Naive thymus-derived CD8-positive, alpha-beta T cell (primary cell): ENCODE data around the gene TIMM13. TPM values are rescaled to one million over a fixed set of nuclear protein-coding genes. Genes with fewer than 3 reads are reported as not detected.

Experiments used
- ATAC-seq, 2 donors: fragments of 150-1000 bp; cut with Tn5 transposase in 1 of 2; sonication (Bioruptor Pico), chemical (Tn5 transposase) in 1 of 2; 1 replicate in 1 of 2; 2 replicates in 1 of 2; pipeline ENCODE4 v1.10.0; 2021; ENCODE audit warnings: mild to moderate bottlenecking in 2 of 2, moderate library complexity in 2 of 2
- POLR2A ChIA-PET: fragments of 350-600 bp; sonication (Branson Sonifier 250); formaldehyde crosslinking; loops from one replicate; lab custom pipeline; 2021; ENCODE audit warnings: antibody characterized with exemption; lab: Charles Lee
- DNase-seq, 10 donors: peaks; one replicate each; pipeline versions ENCODE4 v3.0.0 to v3.0.0-alpha.2; 2020 to 2022
- H3K27ac Mint-ChIP-seq, 10 donors: one replicate each; pipeline ENCODE4 v1.8.0; 2020 to 2022; ENCODE audit warnings: mild to moderate bottlenecking in 10 of 10, mixed read lengths in 10 of 10, moderate library complexity in 4 of 10, inconsistent platforms in 1 of 10
- H3K27me3 Mint-ChIP-seq, 5 donors: one replicate each; pipeline ENCODE4 v1.8.0; 2021 to 2022; ENCODE audit warnings: mixed read lengths in 5 of 5
- H3K36me3 Mint-ChIP-seq, 3 donors: one replicate each; pipeline ENCODE4 v1.8.0; 2020 to 2022; ENCODE audit warnings: mixed read lengths in 3 of 3, mild to moderate bottlenecking in 2 of 3, inconsistent platforms in 1 of 3
- H3K4me1 Mint-ChIP-seq, 4 donors: one replicate each; pipeline ENCODE4 v1.8.0; 2021 to 2022; ENCODE audit warnings: mixed read lengths in 4 of 4
- H3K4me3 Mint-ChIP-seq, 10 donors: one replicate each; pipeline ENCODE4 v1.8.0; 2020 to 2022; ENCODE audit warnings: mild to moderate bottlenecking in 10 of 10, mixed read lengths in 10 of 10, moderate library complexity in 6 of 10, inconsistent platforms in 1 of 10
- H3K9me3 Mint-ChIP-seq, 9 donors: one replicate each; pipeline ENCODE4 v1.8.0; 2020 to 2022; ENCODE audit warnings: mixed read lengths in 9 of 9, mild to moderate bottlenecking in 3 of 9, inconsistent platforms in 1 of 9, moderate library complexity in 1 of 9
- polyA plus RNA-seq, 3 donors: library from polyadenylated mRNA; unstranded; fragments of 300-500 nt; fragmentation: Illumina TruSeq; gene quantifications; one replicate each; pipeline ENCODE4 v1.2.3, GENCODE V29; 2021
- total RNA-seq, 8 experiments: library from RNA in 2 of 8; stranded (reverse) in 2 of 8; gene quantifications; one replicate each; pipeline ENCODE4 v1.2.3 and lab custom pipeline; 2021 to 2026

Gene TIMM13
- total and polyA plus RNA-seq, 5 experiments from 2014 or later: 33.6 to 92.2 (median 74.4) TPM

DNA sequence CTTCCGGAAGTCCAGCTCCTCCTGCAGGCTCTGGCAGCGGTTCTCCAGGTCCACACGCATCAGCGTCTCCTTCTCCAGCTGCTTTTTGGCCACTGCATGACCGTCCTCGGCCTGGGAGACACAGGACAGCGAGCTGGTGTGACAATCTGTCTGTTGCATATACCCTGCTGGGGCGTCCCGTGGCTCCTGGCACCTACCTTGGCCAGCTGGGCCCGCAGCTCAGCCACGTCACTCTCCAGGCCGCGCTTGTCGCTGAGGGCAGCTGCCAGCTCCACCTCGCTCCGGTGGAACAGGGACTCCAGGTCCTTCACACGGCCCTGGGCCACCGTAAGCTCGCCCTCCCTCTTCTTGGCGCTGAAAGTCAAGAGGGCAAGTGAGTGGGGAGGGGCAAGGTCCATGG lies 10.8 kb upstream of the TIMM13 start:
- Mint-ChIP-seq H3K4me1 (peaks cover 0 to 4% (median 0%) of the 10 kb centered on the region in 4 donors), H3K27ac (no peak overlapping the region), H3K4me3 (no peak overlapping the region), H3K36me3 (peaks cover 0 to 26% (median 2%) of the 10 kb centered on the region in 3 donors), H3K27me3 (no peaks in the 10 kb centered on the region), H3K9me3 (no peaks in the 10 kb centered on the region)
- ATAC-seq: no peak
- DNase-seq: no peak
- POLR2A ChIA-PET: interaction anchor here (0.6 kb wide), 1 partner anchor 302 kb away, joined by 3 read pairs; no protein-coding TSS in a partner anchor

DNA sequence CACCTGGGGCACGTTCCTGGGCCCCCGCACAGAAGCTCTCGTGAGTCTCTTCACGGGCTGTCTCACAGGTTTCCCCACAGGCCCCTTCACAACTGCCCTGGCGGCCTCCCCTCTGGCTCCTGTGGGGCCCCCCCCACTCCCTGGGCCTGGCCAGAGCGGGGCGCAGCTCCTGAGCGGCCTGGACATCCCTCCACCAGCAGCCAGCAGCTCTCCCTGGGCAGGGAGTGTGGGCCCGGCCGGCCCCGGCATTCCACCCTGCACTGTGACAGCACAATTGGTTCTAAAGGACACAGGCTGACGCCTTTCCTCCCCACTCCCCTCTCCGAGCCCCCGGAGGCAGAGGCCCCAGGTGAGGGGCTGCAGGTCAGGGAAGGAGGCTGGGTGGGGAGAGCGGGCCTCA lies 9.5 kb upstream of the TIMM13 start:
- POLR2A ChIA-PET: interaction anchor here (0.6 kb wide), 1 partner anchor 180 kb away, joined by 5 read pairs; no protein-coding TSS in a partner anchor
- H3K4me3 Mint-ChIP-seq: no peak overlapping the region
- no peak overlapping the region for H3K27ac Mint-ChIP-seq
- H3K4me1 Mint-ChIP-seq: peaks cover 0 to 4% (median 0%) of the 10 kb centered on the region in 4 donors
- DNase-seq (no peak), ATAC-seq (no peak)
- H3K9me3 Mint-ChIP-seq: no peaks in the 10 kb centered on the region
- H3K27me3 Mint-ChIP-seq: no peaks in the 10 kb centered on the region
- peaks cover 0 to 22% (median 2%) of the 10 kb centered on the region in 3 donors for H3K36me3 Mint-ChIP-seq

DNA sequence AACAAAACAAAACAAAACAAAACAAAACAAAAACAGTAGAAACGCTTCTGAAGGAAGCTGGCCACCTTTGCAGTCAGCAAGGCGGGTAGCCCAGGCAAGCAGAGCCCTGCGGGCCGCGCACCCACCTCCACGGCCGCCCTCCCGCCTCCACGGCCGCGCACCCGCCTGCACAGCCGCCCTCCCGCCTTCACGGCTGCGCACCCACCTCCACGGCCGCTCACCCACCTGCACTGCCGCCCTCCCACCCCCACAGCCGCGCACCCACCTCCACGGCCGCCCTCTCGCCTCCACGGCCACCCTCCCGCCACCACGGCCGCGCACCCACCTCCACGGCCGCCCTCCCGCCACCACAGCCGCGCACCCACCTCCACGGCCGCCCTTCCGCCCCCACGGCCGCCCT lies 9.0 kb upstream of the TIMM13 start:
- DNase-seq: no peak
- no peak for ATAC-seq
- H3K9me3 Mint-ChIP-seq: no peaks in the 10 kb centered on the region
- H3K36me3 Mint-ChIP-seq: peaks cover 0 to 23% (median 2%) of the 10 kb centered on the region in 3 donors
- H3K4me1 Mint-ChIP-seq: peaks cover 0 to 4% (median 0%) of the 10 kb centered on the region in 4 donors
- no peaks in the 10 kb centered on the region for H3K27me3 Mint-ChIP-seq
- POLR2A ChIA-PET: no interaction called here
- peak overlapping the region in 1 of 10 donors; percentile 40 for H3K27ac Mint-ChIP-seq
- H3K4me3 Mint-ChIP-seq: no peak overlapping the region

DNA sequence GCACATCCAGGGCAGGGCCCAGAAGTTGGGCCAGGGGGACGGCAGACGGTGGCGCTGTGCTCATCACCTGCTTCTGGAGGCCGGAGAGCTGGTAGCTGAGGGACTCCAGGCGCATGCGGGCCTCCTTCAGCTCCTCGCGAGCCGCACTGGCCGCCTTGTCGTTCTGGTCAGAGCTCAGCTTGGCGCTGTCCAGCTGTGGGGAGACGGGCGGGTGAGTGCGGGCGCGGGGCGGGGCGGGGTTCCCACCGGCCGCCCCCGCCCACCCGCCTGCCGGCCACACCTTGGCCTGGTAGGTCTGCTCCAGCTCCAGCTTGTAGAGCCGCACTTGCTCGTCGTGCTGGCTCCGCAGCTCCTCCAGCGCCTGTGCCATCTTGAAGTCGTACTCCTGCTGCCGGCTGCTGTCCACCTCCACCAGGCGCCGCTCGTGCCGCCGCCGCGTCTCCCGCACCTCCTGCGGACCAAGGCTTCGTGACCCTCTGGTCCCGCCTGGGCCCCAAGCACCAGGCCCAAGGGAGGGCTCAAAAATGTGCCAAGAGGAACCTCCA lies 7.4 kb upstream of the TIMM13 start:
- Mint-ChIP-seq H3K27ac (no peak overlapping the region), H3K27me3 (no peaks in the 10 kb centered on the region), H3K4me1 (no peaks in the 10 kb centered on the region), H3K4me3 (no peak overlapping the region), H3K36me3 (peaks cover 0 to 24% (median 2%) of the 10 kb centered on the region in 3 donors), H3K9me3 (no peaks in the 10 kb centered on the region)
- POLR2A ChIA-PET: interaction anchor here (0.5 to 0.7 kb wide), 3 partner anchors 11 to 163 kb away, joined by 3 to 4 read pairs (median 3); no protein-coding TSS in a partner anchor
- DNase-seq (no peak), ATAC-seq (no peak)

DNA sequence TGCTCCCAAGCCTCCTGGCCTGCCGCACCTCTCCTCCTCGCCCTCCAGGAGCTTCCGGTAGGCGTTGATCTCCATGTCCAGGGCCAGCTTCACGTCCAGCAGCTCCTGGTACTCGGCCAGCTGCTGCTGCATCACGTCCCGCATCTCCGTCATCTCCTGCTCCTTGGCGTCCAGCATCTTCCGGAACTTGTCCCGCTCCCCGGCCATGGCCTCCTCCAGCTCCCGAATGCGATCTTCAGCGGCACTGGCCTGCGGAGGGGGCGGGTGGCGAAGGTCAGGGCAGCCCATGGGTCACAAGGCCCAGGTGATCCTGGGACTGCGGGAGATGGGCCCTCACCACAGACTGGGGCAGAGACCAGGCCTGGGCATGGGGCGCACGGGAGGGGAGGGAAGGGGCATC lies 6.9 kb upstream of the TIMM13 start:
- DNase-seq: no peak
- Mint-ChIP-seq H3K27ac (no peak overlapping the region), H3K4me1 (no peaks in the 10 kb centered on the region), H3K36me3 (peaks cover 0 to 24% (median 2%) of the 10 kb centered on the region in 3 donors), H3K4me3 (no peak overlapping the region), H3K9me3 (no peaks in the 10 kb centered on the region), H3K27me3 (no peaks in the 10 kb centered on the region)
- no peak for ATAC-seq
- POLR2A ChIA-PET: interaction anchor here (0.5 to 0.7 kb wide), 3 partner anchors 11 to 162 kb away, joined by 3 to 4 read pairs (median 3); no protein-coding TSS in a partner anchor

DNA sequence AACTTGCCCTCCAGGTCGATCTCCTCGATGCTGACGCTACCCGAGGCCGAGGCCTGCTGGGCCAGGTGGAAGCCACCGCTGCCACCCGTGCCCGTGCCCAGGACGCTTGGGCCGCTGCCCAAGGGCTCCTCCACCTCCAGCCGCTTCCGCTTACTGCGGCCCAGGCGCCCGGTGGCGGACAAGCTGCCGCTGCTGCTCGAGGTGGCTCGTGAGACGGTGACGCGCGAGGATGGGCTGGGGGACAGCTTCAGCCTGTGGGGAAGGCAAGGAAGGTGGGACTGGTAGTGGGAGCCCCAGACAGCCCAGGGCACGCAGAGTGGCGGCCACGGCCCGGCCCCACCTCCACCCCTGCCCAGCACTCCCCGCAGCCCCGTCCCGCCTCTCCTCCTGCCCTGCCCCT lies 6.5 kb upstream of the TIMM13 start:
- POLR2A ChIA-PET: interaction anchor here (0.6 to 0.7 kb wide), 2 partner anchors 12 to 108 kb away, joined by 3 to 4 read pairs; no protein-coding TSS in a partner anchor
- no peak for ATAC-seq
- Mint-ChIP-seq H3K36me3 (peaks cover 0 to 24% (median 2%) of the 10 kb centered on the region in 3 donors), H3K4me3 (no peak overlapping the region), H3K9me3 (no peaks in the 10 kb centered on the region), H3K27ac (peak overlapping the region in 1 of 10 donors; percentile 37), H3K4me1 (no peaks in the 10 kb centered on the region), H3K27me3 (no peaks in the 10 kb centered on the region)
- DNase-seq: no peak

DNA sequence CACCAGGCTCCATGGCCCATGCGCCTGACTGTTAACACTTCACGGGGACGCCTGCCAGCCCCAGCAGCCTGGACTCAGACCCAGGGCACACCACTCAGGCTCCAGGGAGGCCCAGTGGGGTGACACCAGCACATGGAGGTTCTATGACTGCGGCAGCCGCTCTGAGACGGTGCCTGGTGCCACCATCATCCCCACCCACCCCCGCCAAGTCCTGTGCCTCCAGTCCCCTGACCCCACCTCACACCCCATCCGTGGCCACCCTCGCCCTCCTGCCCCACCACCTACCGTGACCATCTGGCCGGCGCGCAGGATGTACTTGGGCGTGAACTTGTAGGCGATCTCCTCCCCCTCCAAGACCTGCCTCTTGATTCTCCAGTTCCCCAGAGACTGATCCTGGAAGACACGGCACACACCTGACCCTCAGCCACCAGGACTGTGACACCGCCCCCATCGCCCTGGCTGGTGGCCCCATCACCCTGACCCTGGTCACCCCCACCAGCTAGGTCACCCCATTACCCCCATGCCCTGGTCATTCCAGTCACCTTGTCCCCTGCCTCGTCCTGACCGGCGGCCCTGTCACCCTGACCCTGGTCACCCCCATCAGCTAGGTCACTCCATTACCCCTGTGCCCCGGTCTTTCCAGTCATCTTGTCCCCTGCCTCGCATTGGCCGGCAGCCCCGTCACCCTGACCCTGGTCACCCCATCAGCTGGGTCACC lies 4.9 kb upstream of the TIMM13 start:
- H3K36me3 Mint-ChIP-seq: peaks cover 0 to 16% (median 0%) of the 10 kb centered on the region in 3 donors
- H3K4me1 Mint-ChIP-seq: peaks cover 3 to 8% (median 5%) of the 10 kb centered on the region in 4 donors
- no peaks in the 10 kb centered on the region for H3K27me3 Mint-ChIP-seq
- no peak for ATAC-seq
- POLR2A ChIA-PET: no interaction called here
- H3K27ac Mint-ChIP-seq: peak overlapping the region in 3 of 10 donors; percentile 11 to 67 (median 29)
- no peak overlapping the region for H3K4me3 Mint-ChIP-seq
- no peak for DNase-seq
- H3K9me3 Mint-ChIP-seq: no peaks in the 10 kb centered on the region

DNA sequence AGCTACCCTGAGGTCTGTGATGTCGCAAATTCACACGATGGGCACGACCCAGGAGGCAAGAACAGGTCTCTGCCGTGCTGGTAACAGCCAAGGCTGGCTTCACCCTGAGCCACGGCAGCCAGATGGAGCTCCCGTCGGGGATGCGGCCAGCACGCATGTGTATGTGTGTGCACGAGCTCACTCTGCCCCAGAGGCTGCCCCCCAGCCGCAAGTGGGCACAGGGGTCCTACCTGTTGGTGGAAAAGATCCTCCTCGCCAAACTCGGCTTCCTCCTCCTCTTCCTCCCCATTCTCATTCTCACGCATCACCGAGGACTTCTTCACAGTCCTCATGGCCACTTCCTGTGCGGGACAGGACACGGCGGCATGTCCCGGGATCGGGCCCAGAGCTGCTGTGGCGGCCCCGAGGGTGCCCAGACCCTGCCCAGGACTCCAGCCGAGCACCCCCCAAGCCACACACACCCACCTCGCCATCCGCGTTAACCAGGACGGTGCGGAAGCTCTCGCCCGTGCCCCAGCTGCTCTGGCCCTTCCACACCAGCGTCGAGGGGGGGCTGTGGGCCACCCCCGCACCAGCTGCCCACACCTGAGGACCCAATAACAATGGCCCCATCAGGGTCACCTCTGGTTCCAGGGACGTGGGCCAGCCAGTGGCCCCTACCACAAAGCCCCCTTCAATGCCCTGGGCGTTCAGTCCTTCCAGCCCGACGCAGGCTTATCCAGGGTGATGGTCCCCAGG lies 4.1 kb upstream of the TIMM13 start:
- H3K27ac Mint-ChIP-seq: no peak overlapping the region

DNA sequence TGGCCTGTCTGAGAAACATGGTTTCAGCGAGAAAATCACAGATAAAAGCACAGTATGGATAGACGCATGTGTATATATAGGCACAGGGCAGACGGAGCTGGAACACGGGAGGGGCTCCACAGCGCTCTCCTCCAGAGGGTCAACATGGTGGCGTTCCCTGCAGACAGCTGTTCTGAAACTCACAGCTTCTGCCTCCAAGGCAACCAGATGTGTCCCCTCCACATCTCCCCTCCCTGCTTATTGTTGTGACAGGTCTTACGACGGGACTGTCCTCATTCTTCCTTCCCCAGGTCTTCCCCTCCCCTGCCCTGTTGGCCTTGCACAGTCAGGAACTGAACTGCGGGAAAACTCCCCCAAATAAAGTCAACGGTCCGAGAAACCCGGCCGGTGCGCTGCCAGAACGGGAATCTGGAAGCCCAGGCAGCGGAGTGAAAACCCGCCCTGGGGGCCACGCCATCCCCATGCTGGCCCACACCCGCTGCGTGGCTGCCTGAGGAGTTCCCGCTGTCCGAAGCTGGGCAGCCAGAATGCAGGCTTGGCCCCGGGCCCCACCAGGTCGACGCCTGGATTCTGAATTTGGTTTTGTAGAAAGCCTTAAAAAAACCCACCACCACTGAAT lies 2.6 kb upstream of the TIMM13 start:
- H3K9me3 Mint-ChIP-seq: no peaks in the 10 kb centered on the region
- peak overlapping the region in 9 of 10 donors; percentile 14 to 89 (median 42) for H3K27ac Mint-ChIP-seq
- no peak for ATAC-seq
- H3K4me3 Mint-ChIP-seq: peak overlapping the region in 1 of 10 donors; percentile 3
- POLR2A ChIA-PET: interaction anchor here (0.5 kb wide), 2 partner anchors 31 to 276 kb away, joined by 3 to 5 read pairs; no protein-coding TSS in a partner anchor
- H3K27me3 Mint-ChIP-seq: no peaks in the 10 kb centered on the region
- peaks cover 0 to 13% (median 0%) of the 10 kb centered on the region in 3 donors for H3K36me3 Mint-ChIP-seq
- peaks cover 7 to 21% (median 13%) of the 10 kb centered on the region in 4 donors for H3K4me1 Mint-ChIP-seq
- DNase-seq: no peak

More for the DNA sequence above, 4.1 kb upstream of the TIMM13 start:
- no peaks in the 10 kb centered on the region for H3K27me3 Mint-ChIP-seq
- DNase-seq (no peak), ATAC-seq (no peak)
- H3K36me3 Mint-ChIP-seq: peaks cover 0 to 14% (median 0%) of the 10 kb centered on the region in 3 donors
- peak overlapping the region in 1 of 10 donors; percentile 4 for H3K4me3 Mint-ChIP-seq
- H3K4me1 Mint-ChIP-seq: peaks cover 6 to 13% (median 9%) of the 10 kb centered on the region in 4 donors
- POLR2A ChIA-PET: no interaction called here
- no peaks in the 10 kb centered on the region for H3K9me3 Mint-ChIP-seq

DNA sequence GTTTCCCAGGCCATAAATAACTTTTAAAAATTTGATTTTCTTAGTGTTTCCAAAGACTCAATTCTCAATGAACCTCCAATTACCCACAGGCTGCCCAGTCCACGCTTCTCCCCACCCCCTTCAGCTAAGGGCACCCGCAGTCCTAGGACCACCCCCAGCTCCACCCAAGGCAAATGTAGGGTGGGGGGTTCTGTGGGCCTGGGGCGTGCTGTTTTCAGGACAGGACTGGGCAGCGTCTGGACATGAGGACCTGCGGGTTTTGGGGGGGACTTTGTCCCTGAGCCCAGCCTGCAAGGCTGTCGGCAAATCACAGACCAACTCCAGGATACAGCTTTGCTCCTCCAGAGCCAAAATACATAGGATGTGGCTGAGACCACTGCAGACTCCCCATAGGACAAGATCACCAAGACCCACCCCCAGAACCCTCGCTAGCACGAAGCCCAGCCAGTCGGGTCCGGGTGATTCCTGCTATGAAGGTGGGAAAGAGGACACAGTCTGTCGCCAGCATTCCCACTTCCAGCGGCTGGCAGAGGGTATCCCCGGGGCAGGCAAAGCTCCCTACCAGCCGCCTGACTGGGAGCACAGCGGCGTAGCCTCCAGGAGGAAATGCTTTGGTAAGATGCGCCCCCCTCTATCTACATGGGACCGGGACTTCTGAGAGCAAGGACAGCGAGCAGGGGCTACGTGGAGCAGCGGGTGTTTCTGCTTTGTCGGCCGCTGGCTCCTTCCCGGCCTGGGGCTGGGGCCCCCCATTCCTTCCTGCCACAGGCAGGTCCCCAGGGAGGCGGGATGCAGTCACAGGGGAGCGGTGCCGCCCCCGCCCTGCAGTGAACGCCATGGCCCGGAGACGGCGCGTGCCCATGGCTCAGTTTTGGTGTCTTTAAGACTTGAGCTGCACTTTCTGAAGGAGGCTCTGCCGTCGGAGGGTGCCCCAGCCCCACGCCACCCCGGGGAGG lies 1.6 kb upstream of the TIMM13 start:
- ATAC-seq: no peak
- peak overlapping the region in 5 of 10 donors; percentile 24 to 96 (median 53) for H3K27ac Mint-ChIP-seq
- H3K4me1 Mint-ChIP-seq: peaks cover 7 to 21% (median 13%) of the 10 kb centered on the region in 4 donors
- no peaks in the 10 kb centered on the region for H3K27me3 Mint-ChIP-seq
- DNase-seq: peak in 1 of 10 donors; percentile 59
- POLR2A ChIA-PET: interaction anchor here (0.5 to 3.1 kb wide), 7 partner anchors 27 to 193 kb away, joined by 3 to 42 read pairs (median 5); partner anchors contain the start of genes GADD45B, LMNB2 and PLEKHJ1
- H3K9me3 Mint-ChIP-seq: no peaks in the 10 kb centered on the region
- H3K4me3 Mint-ChIP-seq: no peak overlapping the region
- H3K36me3 Mint-ChIP-seq: peaks cover 0 to 12% (median 0%) of the 10 kb centered on the region in 3 donors

DNA sequence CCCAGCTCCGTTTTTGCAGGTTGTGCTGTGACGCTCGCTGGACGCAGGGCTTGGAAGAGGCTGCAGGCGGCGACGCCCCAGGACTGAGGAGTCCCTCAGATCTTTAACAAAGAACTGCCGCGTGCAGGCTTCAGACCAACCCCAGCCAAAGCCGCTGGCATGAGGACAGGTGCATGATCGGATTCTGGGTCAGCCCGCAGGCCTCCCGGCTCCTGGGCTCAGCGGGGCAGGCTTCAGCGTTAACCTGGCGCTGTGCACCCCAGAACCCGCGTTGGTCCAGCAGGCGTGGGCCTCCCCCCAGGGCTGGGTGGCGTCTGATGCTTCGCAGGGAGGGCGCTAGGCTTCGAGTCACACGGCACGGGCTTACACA lies 920 bp upstream of the TIMM13 start:
- H3K27me3 Mint-ChIP-seq: no peaks in the 10 kb centered on the region
- peaks cover 7 to 21% (median 13%) of the 10 kb centered on the region in 4 donors for H3K4me1 Mint-ChIP-seq
- no peaks in the 10 kb centered on the region for H3K9me3 Mint-ChIP-seq
- POLR2A ChIA-PET: interaction anchor here (0.6 to 3.1 kb wide), 17 partner anchors 16 to 386 kb away, joined by 3 to 42 read pairs (median 5); partner anchors contain the start of genes GADD45B, LMNB2, LSM7 and PLEKHJ1
- peaks cover 0 to 12% (median 0%) of the 10 kb centered on the region in 3 donors for H3K36me3 Mint-ChIP-seq
- ATAC-seq: no peak
- peak in 1 of 10 donors; percentile 62 for DNase-seq
- H3K4me3 Mint-ChIP-seq: peak overlapping the region in 7 of 10 donors; percentile 92 to 98 (median 95)
- H3K27ac Mint-ChIP-seq: peak overlapping the region in 7 of 10 donors; percentile 96 to 99 (median 98)
